IPS-11a (cell line): ENCODE results near the gene CCSER1.
"Not testable (repeated sequence)": the region's sequence is repeated elsewhere in the genome, so short reads cannot be mapped to it uniquely, and the experiment has no call there.

Source experiments
- H3K4me3 ChIP-seq: one replicate; pipeline ENCODE4 v1.5.1; 2013; ENCODE audit warnings: low read depth, low read length, control low read depth

CCSER1 gene

DNA sequence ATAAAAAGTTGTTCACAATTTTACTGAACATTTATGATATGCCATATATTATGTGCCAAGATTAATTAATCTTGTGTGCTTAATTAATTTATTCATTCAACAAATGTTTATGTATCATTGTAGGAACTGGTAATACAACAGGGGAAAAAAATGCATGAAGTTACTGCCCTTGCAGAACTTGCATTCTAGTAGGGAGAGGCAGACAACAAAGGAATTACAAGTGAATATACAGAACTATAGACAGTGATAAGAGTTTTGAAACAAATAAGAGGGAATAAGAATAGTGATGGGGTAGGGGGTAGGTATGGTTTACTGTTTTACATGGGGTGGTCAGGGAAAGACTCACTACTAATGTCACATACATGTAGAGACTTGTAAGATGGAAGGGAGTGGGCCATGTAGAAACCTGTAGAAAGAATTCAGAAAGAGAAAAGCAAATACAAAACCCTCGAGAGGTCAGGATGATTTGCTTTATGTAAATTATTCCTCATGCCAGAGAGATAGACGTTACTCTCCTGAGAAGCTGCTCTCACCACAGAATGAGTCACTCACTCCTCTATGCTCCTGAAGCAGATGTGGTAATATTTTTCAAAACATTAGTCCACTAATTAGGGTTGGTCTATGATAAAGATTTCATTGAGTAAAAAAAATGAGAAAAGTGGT lies 1321.6 kb downstream of the CCSER1 start:
- no peak overlapping the region for H3K4me3 ChIP-seq

DNA sequence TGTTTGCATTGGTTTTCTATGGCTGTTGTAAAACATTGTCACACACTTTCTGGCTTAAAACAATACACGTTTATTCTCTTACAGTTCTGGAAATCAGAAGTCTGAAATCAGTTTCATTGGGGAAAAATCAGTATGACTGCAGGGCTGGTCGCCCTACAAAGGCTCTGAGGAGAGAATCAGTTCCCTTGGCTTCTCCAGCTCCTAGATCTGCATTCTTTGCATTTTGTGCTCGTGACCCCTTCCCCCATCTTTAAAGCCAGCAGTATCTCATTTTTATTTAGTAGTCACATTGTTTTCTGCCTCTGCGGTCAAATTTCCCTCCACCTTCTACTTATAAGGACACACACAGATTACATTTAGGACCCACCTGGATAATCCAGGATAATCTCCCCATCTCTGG lies 1326.9 kb downstream of the CCSER1 start:
- no peak overlapping the region for H3K4me3 ChIP-seq

DNA sequence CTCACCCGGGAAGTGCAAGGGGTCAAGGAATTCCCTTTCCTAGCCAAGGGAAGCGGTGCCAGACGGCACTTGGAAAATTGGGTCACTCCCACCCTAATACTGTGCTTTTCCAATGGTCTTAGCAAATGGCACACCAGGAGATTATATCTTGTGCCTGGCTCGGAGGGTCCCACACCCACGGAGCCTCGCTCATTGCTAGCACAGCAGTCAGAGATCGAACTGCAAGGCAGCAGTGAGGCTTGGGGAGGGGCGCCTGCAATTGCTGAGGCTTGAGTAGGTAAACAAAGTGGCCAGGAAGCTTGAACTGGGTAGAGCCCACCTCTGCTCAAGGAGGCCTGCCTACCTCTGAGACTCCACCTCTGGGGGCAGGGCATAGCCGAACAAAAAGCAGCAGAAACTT lies 1335.4 kb downstream of the CCSER1 start:
- H3K4me3 ChIP-seq = not testable (repeated sequence)

DNA sequence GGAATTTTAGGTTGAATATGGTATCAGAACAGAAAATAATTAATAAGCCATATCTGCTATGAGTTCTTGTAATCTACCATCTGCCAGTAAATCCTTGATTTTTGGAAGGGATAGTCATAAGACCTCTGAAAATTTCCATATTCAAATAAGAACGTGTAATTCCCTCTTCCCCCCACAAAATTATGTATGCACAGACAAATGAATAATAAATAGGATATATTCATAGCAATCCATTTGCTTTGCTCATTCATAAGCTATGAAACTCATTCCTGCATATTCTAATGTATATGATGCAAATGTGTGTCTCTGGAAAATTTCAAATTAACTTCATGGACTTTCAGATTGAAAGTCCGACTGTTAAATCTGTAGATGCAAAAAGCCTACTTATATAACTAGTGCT lies 1343.5 kb downstream of the CCSER1 start:
- no peak overlapping the region for H3K4me3 ChIP-seq

DNA sequence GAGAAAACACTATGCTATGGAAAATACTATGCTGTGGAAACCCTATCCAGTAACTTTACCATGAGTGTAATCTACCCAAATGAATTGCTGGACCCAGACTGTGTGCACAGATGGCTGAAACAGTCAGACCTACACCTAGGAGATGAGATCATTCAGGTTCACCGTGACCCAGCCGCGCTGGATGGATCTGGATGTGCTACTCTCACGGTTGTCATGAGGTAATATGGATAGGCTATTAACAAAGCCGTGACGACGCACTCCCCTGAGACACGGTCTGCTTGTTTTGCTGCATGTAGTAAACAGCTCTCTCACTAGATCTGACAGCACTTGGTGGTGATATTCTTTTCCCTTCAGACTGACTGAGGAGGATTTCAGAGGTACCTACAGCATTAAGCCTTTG lies 1344.1 kb downstream of the CCSER1 start:
- H3K4me3 ChIP-seq = no peak overlapping the region

DNA sequence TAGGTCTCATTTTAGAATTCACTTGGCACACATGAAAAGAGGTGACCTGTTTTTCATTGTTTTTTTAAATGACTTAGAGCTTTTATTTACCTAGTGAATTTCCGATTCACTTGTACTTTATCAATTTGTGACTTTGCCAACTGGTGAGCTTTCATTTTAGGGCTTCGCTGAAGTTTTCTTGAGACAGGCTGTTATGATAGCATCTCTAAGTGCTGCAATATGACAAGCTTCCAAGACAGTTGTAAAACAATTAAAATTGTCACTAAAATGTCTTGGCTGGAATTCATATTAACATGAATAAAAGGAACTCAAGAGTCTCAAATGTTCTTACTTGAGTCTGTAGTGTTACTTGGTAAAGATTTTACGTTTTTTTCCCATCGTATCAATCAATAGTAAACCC lies 1344.9 kb downstream of the CCSER1 start:
- H3K4me3 ChIP-seq = no peak overlapping the region

DNA sequence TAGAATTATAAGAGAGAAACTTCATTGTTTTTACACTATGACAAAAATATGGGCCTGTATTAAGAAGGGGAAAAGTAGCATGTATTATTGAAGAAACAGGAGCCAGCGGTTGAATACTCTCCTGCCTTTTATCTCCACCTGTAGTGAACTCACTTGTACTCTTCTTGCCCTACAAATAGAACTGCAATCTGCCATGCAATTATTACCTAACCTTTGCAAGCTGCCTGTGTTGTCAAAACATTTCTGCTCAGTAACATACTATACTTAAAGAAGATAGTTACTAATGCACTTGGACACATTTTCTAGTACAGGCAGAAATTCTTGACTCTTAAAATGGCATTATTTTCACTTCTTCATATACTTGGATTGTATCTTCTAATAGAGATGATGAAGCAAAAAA lies 1358.2 kb downstream of the CCSER1 start:
- H3K4me3 ChIP-seq = no peak overlapping the region

DNA sequence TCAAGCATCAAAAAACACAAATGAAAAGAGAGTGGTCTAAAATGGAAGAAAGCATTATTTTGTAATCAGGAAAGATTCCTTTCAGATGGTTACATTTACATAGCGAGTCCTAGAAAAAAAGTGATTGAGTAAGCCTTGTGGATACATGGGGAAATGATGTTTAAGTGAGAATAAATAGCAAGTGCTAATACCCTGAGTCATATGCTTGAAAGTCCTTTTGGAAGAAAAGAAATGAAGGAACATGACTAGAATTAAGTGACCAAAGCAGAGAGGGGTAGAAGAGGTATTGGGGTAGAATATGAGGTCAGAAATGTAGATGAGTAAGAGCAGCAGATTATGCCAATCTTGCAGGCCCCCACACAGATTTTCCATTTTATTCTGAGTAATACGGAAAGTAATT lies 1361.8 kb downstream of the CCSER1 start:
- H3K4me3 ChIP-seq = no peak overlapping the region

DNA sequence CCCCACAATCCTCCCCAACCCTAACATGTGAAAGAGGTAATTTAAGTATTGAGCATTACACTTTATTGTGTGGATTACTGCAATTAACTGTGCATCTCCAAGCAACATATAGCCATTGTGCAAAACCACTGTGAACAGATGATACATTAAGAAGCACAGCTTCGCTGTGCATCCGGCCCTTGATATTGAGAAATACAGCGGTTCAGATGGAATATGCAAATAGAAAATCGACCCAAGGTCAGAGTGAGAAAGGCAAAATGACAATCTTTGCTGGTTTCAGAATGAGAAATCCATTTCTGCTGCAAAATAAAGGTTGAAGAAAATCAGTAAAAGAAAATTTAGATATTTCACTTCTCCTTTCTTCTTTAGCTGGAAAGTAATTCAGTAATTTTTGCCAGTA lies 1370.7 kb downstream of the CCSER1 start:
- H3K4me3 ChIP-seq = no peak overlapping the region

DNA sequence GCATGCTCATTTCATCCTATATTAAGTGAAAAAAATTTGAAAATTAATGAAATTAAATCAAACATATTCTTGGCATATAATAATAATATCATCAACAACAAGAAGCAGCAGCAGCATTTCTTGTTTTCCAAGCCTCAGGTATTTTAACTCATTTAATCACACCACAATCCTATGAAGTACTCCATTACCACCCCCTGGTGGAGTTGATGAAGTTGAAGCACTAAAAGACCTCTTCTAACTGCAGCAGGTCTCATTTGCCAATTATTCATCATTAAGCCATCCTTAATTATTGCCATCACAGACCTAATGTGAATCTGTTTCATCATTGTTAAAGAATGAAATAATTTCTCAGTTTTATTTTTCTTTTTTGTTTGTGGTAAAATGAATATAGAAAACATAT lies 1375.2 kb downstream of the CCSER1 start:
- no peak overlapping the region for H3K4me3 ChIP-seq

DNA sequence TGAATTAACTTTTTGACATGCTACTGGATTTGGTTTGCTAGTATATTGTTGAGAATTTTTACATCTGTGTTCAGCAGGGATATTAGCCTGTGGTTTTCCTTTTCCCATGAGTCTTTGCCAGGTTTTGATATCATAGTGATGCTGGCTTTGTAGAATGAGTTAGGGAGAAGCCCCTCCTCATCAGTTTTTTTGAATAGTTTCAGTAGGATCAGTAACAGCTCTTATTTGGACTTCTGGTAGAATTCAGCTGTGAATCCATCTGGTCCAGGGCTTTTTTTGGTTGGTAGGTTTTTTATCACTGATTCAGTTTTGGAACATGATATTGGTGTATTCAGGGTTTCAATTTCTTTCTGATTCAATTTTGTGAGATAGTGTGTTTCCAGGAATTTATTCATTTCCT lies 1386.1 kb downstream of the CCSER1 start:
- no peak overlapping the region for H3K4me3 ChIP-seq

DNA sequence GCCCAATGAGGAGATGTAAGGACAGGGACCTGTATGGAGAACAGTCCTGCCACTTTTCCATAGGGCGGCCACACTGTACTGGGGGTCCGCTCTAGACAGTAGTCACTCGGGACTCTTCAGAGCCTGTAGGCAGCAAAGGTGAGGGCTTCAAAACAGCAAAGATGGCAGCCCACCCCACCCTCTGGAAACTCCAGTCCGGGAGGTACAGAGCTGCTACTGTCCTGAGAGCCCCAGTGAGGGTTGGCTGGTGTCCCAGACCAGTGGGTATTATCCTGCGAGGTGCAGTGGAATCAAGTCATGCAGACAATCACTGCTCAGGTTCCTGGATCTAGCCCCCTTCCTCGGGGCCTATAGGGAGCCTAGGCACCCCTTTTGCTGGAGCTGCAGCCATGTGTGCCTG lies 1392.0 kb downstream of the CCSER1 start:
- no peak overlapping the region for H3K4me3 ChIP-seq

DNA sequence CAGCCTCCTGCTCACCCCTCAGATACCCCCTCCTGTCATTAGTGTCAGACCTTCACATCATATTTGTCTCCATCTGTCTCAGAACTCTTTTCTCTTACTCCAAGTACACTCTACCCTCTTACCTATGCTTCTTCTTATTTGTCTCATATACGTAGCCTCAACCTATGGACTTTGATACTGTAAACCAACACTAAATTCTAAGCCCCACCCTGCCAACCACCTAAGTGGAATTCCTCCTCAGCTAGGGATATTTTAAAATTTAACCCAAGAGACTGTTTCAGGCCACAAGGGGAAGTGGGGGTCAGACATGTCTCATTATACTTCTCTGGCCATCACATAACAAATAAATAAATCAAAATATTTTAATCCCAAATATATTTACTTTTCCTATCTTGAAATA lies 1398.4 kb downstream of the CCSER1 start:
- no peak overlapping the region for H3K4me3 ChIP-seq

DNA sequence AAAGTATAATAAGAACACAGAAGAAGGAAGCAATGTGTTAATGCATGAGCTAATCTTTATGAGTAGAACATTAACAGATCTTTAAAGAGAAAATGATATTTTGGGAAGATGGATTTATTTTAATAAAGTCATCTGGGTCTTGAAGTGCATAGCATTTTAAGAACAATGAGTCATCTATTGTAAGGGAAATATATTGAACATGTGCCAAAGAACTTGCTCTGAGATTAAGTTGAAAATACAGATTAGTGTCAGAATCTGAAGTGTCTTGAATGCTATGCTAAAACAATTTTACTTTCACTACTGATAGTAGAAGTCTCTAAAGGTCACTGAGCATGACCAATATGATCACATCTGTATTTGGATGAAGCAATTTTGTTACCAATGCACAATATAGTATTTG lies 1399.9 kb downstream of the CCSER1 start:
- H3K4me3 ChIP-seq = no peak overlapping the region

DNA sequence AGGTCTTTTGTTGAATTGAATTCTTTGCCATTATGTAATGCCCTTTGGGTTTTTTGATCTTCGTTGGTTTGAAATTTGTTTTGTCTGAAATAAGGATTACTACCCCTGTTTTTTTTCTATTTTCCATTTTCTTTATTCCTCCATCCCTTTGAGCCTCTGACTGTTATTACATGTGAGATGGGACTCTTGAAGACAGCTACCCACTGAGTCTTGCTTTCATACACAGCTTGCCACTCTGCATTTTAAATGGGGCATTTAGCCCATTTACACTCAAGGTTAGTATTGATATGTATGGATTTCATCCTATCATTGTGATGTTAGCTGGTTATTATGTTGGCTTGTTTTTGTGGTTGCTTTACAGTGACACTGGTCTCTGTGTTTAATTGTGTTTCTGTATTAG lies 1440.4 kb downstream of the CCSER1 start:
- H3K4me3 ChIP-seq = no peak overlapping the region

DNA sequence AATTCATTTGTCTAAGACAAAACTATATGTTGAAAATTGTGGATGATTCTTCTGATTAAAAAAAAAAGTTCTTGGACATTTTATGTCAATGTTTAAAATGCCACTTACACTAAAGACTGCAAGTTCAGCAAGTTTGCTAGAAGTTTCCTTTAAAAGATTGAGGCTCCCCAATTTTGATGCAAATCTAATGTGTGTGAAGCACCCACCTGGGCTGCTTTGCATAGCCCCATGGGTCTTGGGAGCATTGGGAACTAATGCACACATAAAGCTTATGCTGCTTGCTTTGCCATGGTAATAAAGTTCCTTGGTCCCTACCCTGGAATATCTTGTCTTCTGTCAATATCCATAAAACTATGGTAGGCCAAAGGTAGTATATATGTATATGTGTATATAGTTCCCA lies 1450.7 kb downstream of the CCSER1 start:
- H3K4me3 ChIP-seq = no peak overlapping the region

DNA sequence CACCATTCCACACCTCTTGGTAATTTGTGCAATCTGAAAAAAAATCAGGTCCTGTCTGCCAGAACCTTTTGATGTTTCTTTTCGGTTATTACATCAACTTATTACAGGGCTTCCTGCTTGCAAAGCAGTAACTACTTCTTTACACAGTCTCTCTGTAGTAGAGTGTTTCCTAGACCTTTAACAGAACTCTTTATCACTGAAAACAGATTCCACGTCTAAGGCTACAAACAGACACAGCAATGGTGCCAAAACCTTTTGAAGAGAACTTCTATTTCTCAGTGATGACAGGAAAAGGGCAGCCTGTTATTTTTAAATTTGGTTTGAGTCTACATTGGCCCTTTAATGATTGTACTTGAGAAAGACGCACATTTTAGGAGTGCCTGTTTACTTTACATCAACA lies 1463.1 kb downstream of the CCSER1 start:
- H3K4me3 ChIP-seq = no peak overlapping the region

DNA sequence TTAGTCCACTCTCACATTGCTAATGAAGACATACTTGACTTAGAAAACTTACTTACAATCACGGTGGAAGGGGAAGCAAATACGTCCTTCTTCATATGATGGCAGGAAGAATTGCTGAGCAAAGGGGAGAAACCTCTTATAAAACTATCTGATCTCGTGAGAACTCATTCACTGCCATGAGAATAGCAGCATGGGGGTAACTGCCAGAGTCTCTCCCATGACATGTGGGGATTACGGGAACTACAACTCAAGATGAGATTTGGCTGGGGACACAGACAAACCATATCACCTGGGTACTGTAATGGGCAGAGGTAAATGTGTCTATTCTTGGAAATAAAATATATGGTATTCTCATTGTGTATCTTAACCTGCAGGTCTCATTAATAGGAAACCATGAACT lies 1464.9 kb downstream of the CCSER1 start:
- H3K4me3 ChIP-seq = no peak overlapping the region

DNA sequence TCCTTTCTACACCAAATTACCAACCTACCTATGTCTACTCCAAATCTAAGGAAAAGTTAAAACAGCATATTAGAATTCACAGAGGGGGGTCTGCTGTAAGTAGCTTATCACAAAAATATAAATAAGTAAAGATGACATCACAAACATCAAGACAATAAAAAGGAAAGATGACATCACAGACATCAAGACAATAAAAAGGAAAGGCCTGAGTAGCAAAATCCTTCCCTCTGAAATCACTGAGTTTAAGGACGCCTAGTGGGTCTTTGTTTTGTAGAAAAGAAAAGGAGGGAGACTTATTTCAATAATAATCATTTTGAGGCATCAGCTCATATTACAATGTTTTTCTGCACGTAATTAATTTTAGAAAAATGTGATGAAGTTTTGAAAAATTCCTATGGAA lies 1469.5 kb downstream of the CCSER1 start:
- no peak overlapping the region for H3K4me3 ChIP-seq

DNA sequence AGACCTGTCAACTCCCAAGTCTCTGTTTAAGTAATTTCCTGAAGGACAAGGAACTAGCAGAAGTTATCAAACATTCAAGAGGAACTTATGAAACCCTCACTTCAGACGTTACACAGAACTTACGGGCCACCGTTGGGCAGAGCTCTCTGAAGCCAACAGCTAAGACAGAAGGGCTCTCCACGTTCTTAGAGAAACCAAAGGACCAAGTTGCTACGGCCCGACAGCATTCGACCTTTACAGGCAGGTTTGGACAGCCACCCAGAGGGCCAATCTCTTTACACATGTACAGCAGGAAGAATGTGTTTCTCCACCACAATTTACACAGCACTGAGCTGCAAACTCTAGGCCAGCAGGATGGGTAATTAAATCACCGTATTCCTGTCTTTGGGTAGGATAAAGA lies 1471.5 kb downstream of the CCSER1 start:
- no peak overlapping the region for H3K4me3 ChIP-seq

DNA sequence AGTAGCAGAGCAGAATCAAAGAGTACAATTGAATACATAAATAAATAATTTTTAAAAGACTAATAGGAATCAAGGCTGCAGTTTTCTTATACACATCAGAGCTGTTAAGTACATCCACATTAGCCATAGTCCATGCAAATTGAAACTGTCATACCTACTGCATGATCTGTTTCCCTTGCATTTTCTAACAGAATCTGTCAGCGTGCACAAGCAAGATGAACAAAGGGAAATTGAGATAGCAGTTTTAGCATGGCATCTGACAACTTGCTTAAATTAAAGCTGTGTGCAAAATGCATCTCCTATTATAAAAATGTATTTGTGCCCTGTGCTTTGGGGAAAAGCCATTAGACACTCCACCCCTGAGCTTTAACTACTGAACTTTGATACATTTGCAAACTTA lies 1473.1 kb downstream of the CCSER1 start:
- H3K4me3 ChIP-seq = no peak overlapping the region

DNA sequence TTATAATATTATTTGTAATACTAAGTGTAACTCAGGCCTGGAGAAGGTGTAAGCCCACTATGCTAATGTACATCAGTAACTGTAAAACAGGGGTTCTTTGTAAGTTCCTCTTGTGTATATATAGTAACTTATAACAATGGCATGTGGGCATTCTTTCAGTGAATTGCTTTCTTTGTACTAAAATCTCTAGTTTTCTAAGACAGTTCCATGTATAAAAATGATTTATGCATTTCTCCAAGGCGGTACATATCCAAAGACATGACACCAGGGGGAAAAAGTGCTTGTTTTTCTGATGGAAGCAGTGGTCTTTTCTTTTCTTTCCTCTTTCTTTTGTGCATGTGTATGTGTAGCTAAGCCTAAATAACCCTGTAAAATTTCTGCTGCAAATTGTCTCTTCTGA lies 1474.2 kb downstream of the CCSER1 start:
- no peak overlapping the region for H3K4me3 ChIP-seq

DNA sequence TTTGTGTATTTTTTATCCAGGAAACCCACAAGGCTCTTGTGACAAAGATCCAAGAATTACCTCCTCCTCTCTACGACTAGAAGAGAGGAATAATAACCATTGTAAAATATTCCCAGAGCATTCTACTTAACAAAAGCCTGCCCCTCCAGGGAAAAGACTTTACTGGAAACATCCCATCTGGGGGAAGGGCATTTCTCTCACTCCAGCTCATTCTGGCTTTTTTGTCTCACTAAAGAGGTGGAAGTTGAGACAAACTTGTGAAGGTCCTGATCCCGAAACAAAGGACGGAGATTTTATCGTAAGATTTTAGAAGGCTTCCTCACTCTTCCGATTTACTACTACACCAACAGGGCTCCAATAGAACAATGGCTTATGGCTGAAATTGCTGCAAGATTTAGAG lies 1484.6 kb downstream of the CCSER1 start:
- no peak overlapping the region for H3K4me3 ChIP-seq

DNA sequence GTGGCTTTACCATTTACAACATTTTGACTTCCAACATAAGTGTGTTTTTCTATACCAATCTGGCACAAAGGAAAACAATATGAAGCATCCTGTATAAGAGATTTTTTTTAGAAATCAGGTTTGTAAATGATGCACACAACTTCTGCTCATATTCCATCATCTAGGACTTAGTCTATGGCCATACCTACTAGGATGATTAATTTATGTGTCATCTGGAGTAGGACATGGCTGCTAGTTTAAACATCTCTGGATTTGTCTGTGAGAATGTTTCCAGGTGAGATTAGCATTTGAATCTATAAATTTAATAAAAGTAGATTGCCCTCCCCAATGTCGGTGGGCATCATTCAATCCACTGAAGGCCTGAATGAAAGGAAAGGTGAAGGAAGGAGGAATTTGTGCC lies 1493.8 kb downstream of the CCSER1 start:
- H3K4me3 ChIP-seq = no peak overlapping the region
